Measurements from ENCODE around the gene AP5Z1.

Gene AP5Z1

GRCh38 chr7:4803397-4804241, 28.2 kb downstream of the AP5Z1 start:
- DNase-seq (ENCODE audit: low spot score) = no peak

DNA sequence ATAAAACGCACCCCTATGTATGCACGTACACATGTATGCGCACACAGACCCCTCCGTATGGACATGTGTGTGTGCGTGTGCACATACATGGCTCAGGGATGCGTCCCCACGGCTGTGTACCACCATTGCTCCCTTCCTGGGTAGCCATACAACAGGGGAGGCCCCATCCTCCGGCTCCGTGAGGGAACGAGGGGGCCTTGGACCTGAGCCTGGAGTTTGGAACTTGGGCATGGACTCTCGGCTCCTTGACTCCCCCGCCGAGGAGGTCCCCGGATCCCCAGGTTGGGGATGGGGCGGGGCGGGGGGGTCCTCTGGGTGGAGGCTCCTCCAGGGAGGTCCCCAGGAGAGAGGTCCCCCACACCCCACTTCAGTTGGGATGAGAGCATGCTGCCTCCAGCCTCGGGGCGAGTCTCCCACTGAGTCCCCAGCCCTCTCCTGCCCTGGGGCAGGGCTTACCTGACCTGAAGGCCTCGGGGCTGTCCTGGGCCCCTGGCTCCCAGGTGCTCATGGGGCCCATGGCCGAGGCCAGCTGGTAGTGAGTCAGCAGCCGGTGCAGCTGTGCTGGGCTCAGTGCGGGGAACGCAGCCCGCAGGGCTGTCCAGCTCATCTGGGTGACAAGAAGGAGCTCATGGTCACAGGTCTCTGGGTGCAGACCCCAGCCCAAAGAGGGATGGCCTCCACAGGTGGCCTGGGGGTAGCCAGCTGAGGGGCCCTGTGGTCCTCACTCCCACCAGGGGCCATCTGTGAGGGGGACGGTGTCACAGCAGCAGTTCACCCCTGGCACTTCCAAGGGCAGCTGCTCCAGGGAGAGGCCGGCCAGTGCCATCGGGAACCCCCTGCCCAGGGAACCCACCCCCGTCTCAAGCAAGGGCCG, 29.9 kb downstream of the AP5Z1 start:
- no peak for DNase-seq (ENCODE audit: low spot score)

GRCh38 chr7:4805984-4806300, 30.5 kb downstream of the AP5Z1 start:
- no peak for DNase-seq (ENCODE audit: low spot score)

DNA sequence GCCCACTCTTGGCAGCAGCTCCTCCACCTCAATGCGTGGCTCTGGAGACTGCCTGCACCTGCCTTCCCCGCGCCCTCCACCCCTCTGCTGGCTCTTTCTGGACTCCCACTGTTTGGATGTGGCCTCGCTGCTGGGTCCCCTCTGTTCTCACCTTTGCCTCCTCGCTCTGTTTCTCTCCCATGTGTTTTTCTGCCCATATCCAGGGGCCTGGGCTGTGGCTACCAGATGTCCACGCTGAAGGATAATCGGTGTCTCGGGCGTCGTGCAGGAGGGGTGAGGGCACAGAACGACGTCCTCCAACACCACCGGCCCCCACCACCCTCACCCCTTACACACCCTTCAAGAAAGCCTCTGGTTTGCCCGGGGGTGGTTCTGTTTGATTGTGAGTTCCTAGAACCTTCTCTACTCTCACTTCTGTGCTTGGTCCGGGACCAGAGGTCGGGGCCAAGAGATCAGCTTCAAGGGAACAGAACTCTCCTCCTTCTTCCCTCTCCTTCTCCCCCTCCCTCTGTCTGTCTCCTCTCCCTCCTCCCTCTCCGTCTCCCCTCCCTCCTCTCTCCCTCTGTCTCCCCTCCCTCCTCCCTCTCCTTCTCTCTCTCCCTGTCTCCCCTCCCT, 31.7 kb downstream of the AP5Z1 start:
- DNase-seq (ENCODE audit: low spot score) = no peak

DNA sequence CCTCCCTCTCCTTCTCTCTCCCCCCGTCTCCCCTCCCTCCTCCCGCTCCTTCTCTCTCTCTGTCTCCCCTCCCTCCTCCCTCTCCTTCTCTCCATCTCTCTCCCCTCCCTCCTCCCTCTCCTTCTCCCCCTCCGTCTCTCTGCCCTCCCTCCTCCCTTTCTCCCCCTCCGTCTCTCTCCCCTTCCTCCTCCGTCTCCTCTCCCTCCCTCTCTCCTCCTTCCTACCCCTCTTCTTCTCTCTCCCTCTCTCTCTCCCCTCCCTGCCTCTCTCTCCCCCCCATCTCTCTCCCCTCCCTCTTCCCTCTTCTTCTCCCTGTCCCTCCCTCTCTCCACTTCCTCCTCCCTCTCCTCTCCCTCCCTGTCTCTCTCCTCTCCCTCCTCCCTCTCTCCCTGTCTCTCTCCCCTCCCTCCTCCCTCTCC, 32.2 kb downstream of the AP5Z1 start:
- DNase-seq (ENCODE audit: low spot score) = no peak

DNA sequence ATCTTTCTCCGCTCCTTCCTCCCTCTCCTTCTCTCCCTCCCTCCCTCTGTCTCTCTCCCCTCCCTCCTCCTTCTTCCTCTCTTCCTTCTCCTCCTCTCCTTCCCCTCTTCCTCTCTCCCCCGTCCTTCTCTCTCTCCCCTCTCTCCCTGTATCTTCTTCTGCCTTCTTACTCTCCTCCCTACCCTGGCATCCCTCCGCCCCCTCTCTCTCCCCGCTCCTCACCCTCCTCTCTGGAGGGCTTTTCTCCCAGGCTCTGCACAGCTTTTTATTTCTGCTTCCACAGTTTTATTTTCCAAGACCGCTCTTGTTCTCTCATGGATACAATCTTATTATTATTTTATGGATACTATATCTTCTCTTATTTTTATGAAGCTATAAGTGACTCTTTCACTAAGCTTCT, 32.6 kb downstream of the AP5Z1 start:
- DNase-seq (ENCODE audit: low spot score) = no peak

DNA sequence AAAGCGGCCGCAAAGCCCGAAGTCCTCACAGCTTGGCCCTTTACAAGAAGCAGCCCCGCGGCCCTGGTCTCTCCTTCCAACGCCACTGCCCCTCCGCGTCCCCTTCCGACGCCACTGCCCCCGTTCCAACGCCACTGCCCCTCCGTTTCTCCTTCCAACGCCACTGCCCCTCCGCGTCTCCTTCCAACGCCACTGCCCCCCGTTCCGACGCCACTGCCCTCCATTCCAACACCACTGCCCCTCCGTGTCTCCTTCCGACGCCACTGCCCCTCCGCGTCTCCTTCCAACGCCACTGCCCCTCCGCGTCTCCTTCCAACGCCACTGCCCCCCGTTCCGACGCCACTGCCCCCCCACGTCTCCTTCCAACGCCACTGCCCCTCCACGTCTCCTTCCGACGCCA, 33.1 kb downstream of the AP5Z1 start:
- DNase-seq (ENCODE audit: low spot score) = no peak

- DNase-seq (ENCODE audit: low spot score) = no peak
These were observed 33.7 kb downstream of the AP5Z1 start for GRCh38 chr7:4809091-4809591.

DNA sequence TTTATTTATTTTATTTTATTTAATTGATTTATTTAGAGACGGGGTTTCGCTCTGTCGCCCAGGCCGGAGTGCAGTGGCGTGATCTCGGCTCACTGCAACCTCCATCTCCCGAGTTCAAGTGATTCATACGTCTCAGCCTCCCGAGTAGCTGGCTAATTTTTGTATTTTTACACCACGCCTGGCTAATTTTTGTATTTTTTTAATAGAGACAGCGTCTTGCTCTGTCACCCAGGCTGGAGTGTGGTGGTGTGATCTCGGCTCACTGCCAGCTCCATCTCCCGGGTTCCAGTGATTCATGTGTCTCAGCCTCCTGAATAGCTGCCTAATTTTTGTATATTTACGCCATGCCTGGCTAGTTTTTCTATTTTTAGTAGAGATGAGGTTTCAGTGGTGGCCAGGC, 34.2 kb downstream of the AP5Z1 start:
- no peak for DNase-seq (ENCODE audit: low spot score)

- DNase-seq (ENCODE audit: low spot score) = no peak
These were observed 39.0 kb downstream of the AP5Z1 start for GRCh38 chr7:4814433-4814832.

DNA sequence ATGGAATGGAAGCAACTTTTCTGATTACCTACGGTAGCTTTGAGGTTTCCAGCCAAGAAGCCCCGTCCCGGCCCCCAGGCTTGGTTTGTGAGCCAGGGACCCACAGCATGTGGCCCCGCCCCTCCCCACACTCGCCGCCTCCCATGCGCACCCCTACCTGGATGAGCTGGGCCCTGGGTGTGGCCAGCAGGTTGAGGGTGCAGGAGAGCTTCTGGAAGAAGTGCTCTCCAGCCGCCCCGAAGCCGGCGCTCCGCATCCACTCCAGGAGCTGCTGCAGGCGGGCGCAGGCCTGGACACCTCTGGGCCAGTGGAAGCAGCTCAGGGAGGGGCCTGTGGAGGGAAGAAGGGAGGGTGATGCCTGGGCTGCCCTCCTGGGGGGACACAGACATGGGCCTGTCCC, 39.7 kb downstream of the AP5Z1 start:
- no peak for DNase-seq (ENCODE audit: low spot score)

- DNase-seq (ENCODE audit: low spot score) = no peak
These were observed 40.4 kb downstream of the AP5Z1 start for GRCh38 chr7:4815609-4816418.

- DNase-seq (ENCODE audit: low spot score) = no peak
These were observed 41.1 kb downstream of the AP5Z1 start for GRCh38 chr7:4816419-4817080.

DNA sequence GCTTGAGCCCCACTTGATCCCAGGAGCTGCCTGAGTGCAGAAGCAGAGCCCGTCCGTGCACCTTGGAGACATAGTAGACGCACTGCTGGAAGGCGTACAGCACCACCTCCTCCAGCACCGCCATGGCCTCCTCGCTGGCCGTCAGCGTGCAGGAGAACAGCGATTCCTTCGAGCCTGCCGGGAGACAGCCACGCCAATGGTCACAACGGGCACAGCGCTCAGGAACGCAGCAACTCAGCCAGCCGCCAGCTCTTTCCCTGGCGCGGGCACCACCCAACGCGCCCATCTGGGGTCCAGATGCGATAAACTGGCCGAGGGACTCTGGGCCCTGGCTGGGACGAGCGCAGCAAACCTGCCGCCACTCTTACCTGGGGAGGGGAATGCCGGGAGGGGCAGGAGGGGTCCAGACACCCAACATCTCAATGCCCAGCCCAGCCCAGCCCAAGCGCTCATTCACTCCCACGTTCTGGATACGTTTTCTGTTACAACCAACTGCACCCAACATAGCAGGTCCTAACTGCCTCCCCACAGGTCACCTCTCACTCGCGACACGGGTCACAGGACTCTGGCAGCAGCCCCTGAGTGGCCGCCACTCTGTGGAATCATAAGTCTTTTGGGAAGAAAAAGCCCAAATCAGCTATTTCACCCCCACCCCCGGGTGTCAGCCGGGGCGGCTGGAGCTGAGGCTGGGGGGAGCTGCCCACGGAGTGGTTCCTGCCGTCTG, 41.9 kb downstream of the AP5Z1 start:
- no peak for DNase-seq (ENCODE audit: low spot score)

DNA sequence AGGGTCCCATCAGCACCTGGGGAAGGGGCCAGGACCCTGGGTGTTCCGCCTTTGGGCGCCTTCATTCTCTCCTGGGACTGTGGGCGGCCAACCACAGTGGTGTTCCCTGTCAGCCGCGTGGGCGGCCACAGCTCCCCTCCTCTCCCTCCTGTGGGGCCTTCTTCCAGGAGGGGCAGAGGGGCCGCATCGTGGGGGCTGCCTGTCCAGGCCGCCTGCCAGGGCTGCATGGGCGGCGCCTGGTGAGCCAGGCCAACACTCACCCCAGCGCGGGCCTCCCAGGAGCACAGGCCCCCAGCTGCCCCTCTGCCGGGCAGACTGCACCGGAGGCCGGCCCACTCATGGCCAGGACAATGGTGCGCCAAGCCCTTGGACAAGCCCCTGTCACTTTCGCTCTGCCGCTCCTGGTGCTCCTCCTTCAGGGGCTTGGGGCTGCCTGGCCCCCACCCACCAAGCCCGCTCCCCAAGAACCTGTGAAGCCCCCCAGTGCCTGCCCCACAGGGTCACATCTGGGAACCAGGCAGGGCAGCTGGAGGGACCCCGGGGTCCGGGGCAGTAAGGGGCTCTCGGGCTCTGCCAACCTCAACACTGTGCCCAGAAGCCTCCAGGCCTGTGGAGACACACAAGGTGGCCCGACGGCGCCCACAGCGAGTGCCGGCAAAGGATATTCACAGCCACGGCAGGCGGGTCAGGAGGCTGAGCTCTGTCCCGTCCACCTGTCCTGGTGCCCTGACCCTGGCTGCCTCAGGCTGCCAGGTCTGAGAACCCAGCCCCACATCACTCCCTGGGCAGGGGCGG, 42.8 kb downstream of the AP5Z1 start:
- DNase-seq (ENCODE audit: low spot score) = no peak

- DNase-seq (ENCODE audit: low spot score) = no peak
These were observed 44.4 kb downstream of the AP5Z1 start for GRCh38 chr7:4819560-4820404.

DNA sequence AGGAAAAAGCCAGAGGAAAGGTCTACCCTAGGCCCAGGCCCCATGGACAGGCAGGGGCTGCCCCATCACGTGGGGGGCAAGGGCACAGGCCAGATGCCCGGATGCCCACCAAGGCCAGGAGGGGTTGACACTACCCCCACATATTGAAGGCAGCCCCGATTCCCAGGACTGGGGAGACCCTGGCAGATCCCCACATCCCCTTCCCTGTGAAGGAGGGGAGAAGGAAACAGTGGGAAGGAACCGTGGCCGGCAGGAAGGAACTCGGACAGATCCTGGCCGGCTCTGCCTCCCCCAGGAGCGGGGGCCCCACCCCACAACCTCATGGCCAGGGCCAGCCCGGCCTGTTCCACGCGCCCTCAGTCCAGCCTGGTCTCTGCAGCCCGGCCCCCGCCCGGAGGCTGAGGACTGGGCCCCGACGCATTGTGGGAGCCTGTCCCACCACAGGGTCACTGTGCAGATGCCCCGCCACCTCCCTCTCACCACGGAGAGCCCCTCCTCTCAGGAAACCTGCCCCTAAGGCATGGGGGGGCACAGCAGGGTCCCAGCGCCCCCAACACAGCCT, 45.1 kb downstream of the AP5Z1 start:
- no peak for DNase-seq (ENCODE audit: low spot score)

- DNase-seq (ENCODE audit: low spot score) = no peak
These were observed 45.6 kb downstream of the AP5Z1 start for GRCh38 chr7:4820967-4821471.

All from RKO (cell line).